GM19372 (cell line): ENCODE data around the gene RNF5.
"Not testable (repeated sequence)": the region's sequence is repeated elsewhere in the genome, so short reads cannot be mapped to it uniquely, and the experiment has no call there.

Source experiments
- ATAC-seq: cut with Tn5 transposase; IDR thresholded peaks from one replicate; pipeline ENCODE4 v1.9.1; 2021; ENCODE audit warnings: mild to moderate bottlenecking, low read depth, moderate library complexity; ENCODE audit not compliant: unreplicated experiment

The RNF5 gene, protein sequence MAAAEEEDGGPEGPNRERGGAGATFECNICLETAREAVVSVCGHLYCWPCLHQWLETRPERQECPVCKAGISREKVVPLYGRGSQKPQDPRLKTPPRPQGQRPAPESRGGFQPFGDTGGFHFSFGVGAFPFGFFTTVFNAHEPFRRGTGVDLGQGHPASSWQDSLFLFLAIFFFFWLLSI

DNA sequence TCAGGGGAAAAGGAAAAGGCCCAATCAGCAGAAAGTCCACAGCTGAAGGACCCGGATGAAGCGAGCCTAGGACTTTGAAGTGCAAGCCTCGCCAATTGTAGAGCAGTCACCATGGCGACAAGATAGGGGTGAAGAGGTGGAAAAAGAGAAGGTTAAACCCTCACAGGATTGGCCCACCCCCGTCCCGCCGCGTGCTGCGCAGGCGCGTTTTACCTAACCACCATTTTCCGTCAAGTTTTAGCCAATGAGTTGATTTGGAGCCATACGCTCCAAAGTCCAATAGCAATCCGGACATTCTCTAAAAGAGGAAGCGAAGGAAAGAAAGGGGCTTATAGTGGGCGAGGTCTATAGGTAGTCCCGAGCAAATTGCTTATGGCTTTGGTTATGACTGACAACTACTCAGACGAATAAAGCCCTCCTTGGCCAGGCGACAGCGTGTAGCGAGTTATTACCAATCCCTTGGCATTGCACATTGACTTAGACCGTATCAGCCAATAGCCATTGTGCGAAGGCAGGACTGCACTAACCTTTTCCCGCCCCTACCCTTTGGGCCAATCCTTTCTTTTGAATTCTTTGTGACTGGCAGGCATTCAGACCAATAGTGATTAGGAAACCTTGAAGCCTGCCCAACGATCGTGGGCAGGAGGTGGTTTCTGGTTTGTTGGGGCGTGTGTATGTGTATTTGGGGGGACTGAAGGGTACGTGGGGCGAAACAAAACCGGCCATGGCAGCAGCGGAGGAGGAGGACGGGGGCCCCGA lies at the start of gene RNF5:
Gene RNF5 (plus strand): TSS at position 618 of the 759 bp plus-strand sequence. CDS start 107 bp downstream, at position 725.
- peak; percentile 81 for ATAC-seq

DNA sequence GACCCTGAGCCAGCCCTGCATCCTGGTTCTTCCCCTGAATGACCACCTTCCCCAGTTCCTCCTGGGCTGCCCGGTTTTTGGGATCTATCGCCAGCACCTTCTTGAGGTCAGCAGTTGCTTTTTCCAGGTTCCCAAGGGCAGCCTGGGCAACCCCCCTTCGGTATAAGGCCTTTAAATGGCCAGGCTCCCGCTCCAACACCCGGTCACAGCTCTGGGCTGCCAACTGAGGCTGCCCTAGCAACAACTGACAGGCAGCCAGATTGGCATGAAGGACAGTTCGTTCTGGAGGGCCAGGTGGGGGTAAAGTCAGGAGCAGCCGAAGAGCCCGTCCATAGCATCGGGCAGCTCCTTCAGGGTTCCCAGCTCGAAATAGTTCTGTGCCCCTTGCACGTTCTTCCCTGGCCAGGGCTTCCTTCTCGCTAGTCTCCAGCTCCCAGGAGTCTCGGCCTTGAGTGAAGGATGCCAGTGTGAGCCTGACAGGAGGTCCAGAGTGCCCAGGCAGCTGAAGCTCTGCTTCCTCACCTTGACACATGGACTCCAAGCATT lies 49.4 kb upstream of the RNF5 start:
- no peak for ATAC-seq

DNA sequence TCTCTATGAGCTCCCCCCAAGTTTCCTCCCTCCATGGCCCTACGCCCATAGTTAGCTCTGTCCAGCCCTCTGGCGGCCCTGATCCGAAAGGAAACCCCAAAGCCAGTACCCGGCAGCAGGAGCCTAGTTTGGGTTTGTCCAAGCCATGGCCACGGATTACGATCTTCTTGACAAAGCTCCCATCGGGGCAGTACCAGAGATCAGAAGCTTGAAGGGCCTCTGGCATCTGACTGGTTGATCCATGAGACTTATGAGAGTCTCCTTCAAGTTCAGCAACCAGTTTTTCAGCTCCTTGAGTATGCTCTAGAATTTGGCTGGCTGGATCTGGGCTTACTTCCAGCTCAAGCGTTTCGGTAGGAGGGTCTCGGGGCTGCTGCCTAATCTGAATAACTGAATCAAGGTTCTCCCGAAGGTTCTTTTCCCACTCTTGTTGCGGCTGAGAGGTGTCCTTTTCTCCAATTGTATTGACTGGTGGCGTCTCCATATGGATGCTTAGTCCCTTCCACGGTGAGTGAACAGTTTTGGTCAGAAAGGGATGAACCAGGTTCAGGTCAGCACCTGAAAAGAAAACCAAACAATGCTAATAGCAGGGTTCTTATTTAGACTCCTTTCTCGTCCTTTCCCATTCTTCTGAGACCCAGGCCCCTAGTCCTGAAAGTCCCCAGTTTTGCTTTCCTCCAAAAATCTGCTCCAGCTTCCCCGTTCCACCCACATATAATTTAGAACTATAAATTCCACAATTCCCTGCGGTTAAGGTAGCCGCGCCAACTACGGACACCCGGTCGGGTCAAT lies 48.7 kb upstream of the RNF5 start:
- ATAC-seq: no peak

DNA sequence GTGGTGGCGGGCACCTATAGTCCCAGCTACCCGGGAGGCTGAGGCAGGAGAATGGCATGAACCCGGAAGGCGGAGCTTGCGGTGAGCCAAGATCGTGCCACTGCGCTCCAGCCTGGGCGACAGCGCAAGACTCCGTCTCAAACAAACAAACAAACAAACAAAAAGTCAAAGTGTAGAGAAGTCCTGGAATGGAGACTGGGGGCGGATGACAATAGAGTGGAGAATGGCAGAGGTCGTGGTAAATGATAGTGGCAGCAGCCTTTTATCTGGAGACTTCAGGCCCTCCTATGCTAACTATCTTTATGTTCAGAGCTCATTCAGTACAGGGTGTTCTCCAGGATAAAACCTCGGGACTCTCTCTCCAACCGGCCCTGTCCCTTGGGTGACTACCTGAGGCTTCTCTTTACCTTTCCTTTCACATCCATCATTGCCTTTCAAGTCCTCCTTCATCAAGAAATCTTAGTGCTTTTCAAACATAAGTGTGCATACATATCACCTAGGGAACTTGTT lies 46.7 kb upstream of the RNF5 start:
- ATAC-seq: no peak

DNA sequence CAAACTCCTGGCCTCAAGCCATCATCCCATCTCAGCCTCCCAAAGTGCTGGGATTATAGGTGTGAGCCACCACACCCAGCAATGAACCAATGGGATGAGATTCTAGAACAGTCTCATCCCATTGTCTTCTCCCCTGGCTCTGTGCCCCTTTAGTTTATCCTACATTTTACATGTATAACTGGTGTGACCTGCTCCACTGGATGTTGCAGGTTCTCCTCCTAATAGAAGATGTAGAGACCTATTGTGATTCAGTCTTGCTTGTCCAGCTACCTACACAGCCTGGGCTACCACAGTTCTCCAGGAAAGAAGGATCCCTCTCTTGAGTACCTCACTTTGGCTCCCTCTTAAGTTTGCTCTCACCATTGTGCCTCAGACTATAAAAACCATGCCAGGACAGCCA lies 46.1 kb upstream of the RNF5 start:
- ATAC-seq: no peak

DNA sequence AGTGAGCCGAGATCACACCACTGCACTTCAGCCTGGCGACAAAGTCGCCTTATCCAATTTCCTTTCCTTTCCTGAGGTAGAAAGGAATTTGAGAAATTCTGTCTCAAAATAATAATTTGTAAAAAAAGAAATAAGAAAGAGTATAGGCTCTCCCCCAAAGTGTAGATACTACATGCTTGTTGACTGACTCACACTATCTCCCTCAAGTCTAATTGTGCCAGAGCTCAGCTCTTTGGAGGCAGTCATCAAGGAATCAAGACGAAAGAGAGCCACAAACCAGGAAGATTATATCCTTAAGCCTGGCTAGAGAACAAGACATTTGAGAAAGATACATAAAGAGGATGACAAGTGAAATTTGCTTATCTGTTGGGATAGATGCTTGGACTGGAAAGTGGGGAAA lies 44.4 kb upstream of the RNF5 start:
- ATAC-seq: no peak

DNA sequence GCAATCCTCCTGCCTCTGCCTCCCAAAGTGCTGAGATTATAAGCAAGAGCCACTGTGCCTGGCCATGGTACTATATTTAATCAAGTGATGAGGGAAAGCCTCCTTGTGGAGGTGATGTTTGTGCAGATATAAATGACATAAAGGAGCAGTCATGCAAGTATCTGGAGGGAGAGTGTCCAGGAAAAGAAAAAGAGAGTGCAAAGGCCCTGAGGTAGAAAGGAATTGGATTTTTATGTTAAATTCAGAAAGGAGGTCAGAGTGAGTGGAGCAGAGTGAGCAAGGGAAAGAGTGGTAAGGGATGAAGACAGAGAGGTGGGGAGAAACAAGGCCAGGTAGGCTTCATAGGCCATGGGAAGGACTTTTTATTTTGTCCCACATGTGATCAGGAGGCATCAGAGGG lies 40.8 kb upstream of the RNF5 start:
- ATAC-seq: no peak

DNA sequence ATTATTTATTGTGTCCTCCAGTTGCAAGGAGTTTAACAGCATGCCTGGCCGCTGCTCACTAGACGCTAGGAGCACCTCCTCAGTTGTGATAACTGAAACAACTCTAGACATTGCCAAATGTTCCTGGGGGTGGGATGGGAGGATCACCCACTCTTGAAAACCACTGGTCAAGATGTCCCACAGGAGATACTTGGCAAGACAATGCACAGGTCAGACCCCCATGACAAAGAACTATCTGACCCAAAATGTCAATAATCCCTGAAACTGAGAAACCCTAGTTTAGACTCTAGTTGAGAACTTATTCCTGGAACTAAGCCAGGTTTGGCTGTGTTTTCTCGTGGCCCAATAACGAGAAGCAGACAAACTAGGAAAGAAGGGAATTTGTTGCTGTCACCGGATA lies 38.6 kb upstream of the RNF5 start:
- no peak for ATAC-seq

DNA sequence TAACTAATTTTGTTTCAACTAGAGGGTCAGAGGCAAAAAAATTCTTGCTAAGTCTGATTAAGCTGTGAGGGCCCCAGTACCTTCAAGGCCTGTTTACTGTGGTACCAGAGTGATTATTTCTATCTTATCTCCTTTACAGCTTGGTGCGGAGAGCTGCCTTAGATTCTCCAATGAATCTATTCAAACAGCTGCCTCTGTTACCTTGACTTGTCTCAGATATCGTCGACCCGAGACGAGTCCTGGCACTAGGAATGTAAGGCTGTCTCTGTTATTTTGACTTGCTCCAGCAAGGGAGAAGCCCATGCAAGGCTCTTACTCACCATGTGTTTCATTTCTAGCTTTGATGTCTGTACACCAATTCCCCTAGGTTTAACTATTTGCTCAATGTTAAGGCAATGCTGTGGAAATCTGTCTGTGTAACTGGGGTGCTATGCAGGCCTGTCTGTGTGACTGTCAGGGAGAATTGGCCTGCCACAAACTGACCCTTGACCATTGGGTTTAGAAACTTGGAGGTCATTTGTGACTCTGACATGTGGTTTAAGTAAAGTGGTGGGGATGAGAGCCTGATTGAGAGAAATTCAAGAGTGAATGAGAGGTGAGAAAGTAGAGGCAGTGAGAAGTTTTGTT lies 37.7 kb upstream of the RNF5 start:
- no peak for ATAC-seq

DNA sequence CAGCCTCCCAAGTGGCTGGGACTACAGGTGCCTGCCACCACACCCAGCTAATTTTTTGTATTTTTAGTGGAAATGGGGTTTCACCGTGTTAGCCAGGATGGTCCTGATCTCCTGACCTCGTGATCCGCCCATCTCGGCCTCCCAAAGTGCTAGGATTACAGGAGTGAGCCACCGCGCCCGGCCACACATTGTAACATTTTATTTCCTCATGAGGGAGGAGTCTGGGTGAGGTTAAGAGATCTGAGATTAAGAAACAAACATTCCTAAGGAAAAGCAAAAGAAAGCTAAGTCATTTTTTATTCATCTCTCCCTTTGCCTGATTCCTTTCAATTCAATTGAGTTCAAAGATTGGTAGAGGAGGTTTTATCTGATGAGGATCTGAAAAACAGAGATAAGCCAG lies 34.0 kb upstream of the RNF5 start:
- ATAC-seq: not testable (repeated sequence)

DNA sequence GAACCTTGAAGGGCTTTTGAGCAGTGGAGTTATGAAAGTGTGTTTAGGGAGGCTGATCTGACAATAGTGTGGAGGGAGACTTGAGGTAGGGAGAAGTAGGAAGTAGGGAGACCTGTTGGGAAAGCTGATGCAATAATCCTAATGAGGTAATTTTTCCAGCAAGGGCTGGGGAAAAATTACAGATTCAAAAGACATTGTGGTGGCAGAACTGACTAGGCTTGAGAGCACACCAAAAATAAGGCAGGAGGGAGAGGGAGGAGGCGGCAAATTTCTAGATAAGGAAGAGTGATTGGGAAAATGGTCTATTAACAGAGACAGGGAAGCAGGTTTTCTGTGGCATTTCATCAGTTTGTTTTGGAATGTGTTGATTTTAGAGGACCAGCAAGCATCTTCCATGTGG lies 31.9 kb upstream of the RNF5 start:
- ATAC-seq: no peak

DNA sequence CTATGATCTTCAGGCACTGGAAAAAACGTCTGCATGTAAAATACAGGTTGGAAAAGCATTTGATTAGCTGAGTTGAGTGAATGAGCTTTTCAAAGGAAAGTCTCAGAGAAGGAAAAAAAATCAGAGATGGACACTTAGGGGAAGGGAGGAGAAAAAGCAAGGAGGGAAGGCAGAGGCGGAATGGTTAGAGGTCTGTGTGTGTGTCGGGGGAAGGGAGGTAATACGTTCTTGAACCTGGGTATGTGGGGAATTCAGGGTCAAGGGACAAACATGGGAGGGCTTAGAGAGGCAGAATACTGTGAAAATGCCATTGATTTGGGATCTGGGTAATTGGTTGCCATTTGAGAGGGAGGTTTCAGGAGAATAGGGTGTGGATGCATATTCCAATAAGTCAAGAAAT lies 31.5 kb upstream of the RNF5 start:
- no peak for ATAC-seq

DNA sequence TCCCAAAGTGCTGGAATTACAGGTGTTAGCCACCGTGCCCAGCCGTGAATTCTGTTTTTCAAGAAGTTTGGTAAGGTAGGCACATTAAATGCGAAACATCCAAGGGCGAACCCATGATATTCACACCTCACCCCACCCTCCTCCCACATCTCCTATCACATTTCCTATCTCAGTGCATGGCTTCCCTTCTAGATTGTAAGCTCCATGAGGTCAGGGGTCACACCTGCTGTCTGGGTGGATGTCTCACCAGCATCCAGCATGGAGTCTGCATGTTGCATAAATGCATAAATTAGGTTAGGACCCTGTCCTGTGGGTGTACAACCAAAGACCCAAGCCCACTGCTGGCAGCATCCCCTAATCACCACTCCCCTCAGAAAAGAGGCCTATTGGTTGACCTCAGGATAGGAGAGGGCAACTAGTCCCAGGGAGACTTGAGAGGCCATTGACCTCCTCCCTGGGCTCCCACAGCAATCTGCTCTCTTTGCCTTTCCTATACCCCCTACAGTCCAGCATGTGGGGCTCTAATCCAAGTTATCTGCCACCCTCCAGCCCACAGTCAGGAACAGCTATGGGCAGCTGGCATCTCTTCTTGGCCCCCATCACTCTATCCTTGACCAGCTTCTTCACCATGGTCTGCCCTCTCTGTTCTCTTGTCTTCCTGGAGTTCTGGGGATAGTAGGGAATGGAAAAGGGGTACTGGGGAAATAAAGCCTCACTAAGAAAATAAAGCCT lies 30.6 kb upstream of the RNF5 start:
- ATAC-seq: no peak

DNA sequence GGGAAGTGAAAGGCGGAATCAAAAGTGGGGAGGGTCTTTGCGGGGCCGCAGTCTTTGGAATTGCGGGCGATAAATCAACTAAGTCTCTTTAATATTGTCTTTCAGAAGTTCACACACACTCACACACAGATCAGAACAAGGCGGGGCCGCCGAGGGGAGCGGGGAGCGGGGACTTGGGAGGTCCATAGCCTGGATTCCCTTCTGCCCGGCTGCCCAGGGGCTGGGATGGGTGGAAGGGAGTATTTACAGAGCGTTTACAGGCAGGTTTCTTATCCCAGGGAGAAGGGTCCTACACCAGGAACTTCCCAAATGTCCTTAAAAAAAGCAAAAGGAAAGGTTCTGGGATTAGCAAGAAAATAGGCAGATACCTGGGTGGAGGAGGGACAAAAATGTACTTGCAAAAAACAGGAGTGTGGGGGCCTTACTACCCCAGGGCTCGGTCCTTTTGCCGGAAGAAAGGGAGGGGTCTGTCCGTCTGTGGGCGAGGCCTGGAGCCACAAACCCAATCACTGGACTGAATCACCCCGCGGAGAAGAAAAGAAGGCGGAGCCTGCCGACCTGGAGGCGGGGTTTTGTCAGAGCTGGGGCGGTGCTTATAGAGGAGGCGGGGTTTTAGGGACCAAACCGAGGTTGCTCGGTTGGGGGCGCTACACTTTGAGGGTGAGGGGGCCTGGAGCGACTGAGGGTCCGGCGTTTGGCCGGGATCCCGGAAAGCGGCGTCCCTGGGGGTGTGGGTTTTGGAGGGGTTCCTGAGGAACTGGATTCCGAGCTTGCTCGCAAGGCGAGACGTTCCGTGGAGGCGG lies 29.7 kb upstream of the RNF5 start:
- ATAC-seq: no peak

DNA sequence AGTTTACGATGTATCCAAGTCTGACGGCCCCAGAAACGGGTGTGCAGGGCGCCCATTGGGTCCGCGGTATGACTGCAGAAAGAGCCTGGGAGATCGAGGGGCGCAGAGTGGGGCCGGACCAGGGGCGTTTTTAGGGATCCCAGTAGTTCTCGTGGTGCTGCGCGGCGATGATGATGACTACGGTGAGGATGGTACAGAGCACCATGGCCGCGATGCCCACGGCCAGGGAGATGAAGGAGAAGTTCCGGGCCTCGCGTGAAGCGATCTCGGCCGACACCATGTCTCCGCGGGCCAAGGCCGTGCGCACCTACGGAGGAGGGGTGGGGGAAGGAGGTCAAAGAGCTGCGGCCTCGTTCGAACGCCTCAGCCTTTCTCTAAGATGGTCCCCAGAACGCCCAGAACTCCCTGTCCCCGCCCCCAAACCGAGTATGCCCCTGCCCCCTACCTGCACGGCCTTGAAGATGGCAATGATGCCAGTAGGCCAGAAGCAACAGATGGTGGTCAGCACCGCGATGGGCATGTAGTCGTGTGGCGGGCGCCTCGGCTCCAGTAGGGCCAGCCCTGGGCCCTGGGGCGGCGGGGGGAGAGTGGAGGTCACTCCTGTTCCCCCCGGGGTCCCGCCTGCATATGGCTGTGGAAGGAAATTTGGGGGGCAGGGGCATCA lies 29.0 kb upstream of the RNF5 start:
- no peak for ATAC-seq

DNA sequence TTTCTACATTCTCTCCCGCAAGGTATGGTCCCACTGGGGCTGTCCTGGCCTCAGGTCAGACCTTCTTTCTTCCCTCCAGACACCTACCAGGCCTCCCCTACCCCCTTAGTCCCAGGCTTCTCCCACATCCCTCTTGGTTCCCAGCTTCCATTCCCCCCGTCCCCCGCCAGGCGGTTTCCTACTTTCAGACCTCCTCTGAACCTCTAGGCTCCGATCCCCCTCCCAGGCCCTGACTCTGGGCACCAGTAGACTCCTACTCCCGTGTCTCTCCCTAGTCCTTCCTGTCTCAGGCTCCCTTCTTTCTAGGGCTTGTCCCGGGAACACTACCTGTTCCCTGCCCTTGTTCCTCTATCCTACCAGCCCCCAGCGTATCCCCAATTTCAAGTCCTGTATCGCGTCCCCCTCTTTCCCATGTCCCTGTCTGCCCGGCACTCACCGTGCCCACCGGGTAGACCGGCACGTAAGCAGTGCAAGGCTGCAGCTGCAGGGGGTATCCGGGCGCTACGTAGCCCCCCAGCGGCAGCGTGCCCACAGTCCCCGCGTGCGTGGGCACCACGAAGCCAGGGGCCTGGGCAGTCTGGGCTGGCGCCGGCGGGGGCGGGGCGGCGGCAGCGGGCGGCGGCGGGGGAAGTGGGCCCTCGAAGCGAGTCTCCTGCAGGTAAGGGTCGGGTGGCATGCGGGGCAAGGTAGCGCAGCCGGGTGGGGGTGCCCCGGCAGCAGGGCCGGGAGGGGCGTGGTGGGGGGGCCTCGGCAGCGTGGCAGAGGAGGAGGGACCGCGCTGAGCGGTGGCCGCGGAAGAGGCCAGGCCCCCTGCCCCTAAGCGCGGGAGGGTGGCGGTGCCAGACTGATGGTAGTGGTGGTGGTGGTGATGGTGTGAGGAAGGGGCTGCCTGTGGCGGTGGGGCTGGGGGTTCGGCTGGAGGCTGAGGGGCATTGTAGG lies 28.0 kb upstream of the RNF5 start:
- no peak for ATAC-seq

DNA sequence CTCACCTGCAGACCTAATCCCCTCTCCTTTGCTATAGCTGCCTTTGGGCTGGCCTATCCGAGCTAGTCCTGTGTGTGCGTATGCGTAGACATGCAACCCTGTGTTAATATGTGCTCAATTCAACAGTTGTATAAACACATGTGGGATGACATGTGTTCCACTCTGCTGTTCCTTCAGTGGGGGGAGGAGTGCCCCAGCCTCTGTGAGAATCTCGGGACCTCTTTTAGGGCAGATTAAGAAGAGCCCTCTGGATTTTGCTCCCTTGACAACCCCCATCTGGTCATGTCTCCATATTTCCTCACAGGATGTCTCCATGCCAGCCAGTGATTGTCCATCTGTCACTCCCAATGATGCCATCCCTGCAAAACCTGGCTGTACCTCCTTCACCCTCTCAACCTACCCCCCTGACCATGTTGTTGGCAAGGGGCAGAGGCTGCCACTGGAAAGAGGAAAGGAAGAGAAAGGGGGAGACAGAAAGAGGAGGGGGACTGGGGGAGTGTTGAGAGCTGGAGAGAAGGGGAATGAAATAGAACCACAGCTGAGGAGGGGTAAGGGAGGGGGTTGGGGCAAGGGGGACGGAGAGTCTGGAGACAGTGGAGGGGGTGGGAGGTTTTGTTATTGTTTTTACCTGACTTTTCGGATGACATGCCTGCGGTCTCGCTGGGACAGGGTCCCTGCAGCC lies 26.9 kb upstream of the RNF5 start:
- no peak for ATAC-seq
